ENCODE data around the gene CLCN4.

DNA sequence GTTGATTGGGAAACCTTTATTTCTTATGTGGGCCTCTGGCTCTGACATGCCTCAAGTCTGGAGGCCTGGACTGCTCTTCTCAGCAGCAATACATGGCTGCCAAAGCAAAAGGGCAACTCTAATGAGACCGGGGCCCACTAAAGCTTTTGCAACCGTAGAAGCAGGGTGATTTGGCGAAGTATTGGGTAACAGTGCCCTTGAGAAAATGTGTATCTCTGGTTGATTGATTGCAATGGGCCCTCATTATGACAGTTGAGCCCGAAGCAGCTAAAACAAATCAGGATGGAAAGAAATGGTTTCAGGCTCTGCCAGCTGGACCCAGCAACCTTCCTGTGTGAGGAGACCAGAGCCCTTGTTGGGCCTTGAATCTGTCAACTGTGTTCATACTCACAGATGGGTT, 73.4 kb downstream of the CLCN4 start:
- no peak for TF ChIP-seq POLR2AphosphoS5 (IDR thresholded peaks at IDR 0.05)
- no peak for TF ChIP-seq CTCF (IDR thresholded peaks at IDR 0.05)
- no peak for TF ChIP-seq POLR2A (IDR thresholded peaks at IDR 0.05)

All from suprapubic skin (tissue), 4 donors.